Neural cell (in vitro differentiated cells): Measurements from ENCODE around the gene SDK1.

ENCODE experiments used
- CTCF ChIP-seq: fragments of 450-650 bp; IDR thresholded peaks from 2 replicates; pipeline ENCODE4 v1.5.1; 2014; ENCODE audit warnings: antibody characterized with exemption, mild to moderate bottlenecking, moderate library complexity; ENCODE audit not compliant: poor library complexity, severe bottlenecking
- EP300 ChIP-seq: fragments of 450-650 bp; conservative IDR thresholded peaks from 2 replicates; pipeline ENCODE4 v1.6.1; 2014; ENCODE audit warnings: antibody characterized with exemption, mild to moderate bottlenecking, moderate library complexity; ENCODE audit not compliant: poor library complexity, severe bottlenecking
- EZH2 ChIP-seq: fragments of 200-600, 300-800 bp; shearing (Covaris generic), sonication (generic); IDR thresholded peaks from 2 replicates; pipeline ENCODE4 v1.6.1; 2014; ENCODE audit warnings: antibody characterized with exemption, low read length, borderline replicate concordance, mild to moderate bottlenecking; ENCODE audit not compliant: insufficient read depth, poor library complexity, severe bottlenecking
- RAD21 ChIP-seq: fragments of 450-650 bp; conservative IDR thresholded peaks from 2 replicates; pipeline ENCODE4 v1.6.1; 2014; ENCODE audit warnings: antibody characterized with exemption, mild to moderate bottlenecking, moderate library complexity
- REST ChIP-seq: IDR thresholded peaks from 2 replicates; pipeline ENCODE4 v1.6.1; 2012; ENCODE audit warnings: borderline replicate concordance
- SMC3 ChIP-seq: fragments of 450-650 bp; conservative IDR thresholded peaks from 2 replicates; pipeline ENCODE4 v1.6.1; 2014; ENCODE audit warnings: antibody characterized with exemption, mild to moderate bottlenecking, moderate library complexity; ENCODE audit not compliant: poor library complexity

GRCh38 chr7:4136501-4137110, 835.6 kb downstream of the SDK1 start:
- no peak for TF ChIP-seq SMC3
- no peak for TF ChIP-seq REST
- TF ChIP-seq EP300: no peak
- peak; percentile 37 for TF ChIP-seq CTCF
- TF ChIP-seq RAD21: no peak
- TF ChIP-seq EZH2: no peak
